ENCODE results near the gene CHKA. TPM values are rescaled to one million over a fixed set of nuclear protein-coding genes. Genes with fewer than 3 reads are reported as not detected.

Gene CHKA
- total and polyA plus RNA-seq, 2 experiments from 2014 or later = 37.1 to 94.4 TPM

DNA sequence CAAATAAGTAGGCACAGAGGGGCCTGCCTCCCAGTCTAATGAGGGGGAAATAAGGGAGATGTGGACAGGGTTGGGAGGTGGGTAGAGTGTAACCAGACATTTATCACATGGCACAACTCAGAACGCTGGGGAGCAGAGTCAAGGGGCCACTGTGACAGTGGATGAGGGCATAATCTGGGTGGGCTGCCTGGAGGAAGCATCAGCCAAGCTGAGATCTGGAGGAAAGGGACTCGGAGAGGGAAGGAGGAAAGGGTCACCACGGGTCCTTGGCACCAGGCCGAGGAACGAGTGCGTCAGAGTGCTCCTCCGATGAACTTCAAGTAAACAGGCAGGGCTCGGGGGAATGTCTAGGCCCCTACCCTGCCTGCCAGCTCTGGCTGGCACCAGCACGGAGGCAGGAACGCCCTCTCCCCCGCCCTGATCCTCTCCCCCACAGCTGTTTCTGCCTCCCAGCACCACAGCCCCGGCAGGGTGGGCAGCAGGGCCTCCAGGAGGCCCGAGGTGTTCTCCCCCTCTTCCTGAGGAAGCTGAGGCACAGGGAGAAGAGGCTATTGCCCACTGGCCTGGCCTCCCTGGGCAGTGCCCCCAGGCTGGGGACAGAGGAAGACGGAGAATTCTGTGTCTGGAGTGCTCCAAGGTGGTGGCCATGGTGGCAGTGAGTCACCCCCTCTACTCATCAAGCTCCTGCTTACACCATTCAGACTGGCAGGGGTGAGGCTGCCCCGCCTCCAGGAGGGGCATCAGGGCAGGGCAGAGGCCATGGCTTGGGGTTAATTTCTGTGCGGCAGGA lies 106.8 kb downstream of the CHKA start:
- no peak for ATAC-seq
- no peak for DNase-seq (ENCODE audit: low spot score)
- Mint-ChIP-seq H3K27me3 (ENCODE audit: insufficient read depth, low read depth, poor library complexity) (peaks cover 8% of the 10 kb centered on the region), H3K4me3 (no peak overlapping the region), H3K27ac (no peak overlapping the region), H3K4me1 (peaks cover 21% of the 10 kb centered on the region), H3K9me3 (no peaks in the 10 kb centered on the region), H3K36me3 (ENCODE audit: low read depth) (no peaks in the 10 kb centered on the region)
- H3K4me2 ChIP-seq = no peak overlapping the region
- no peak overlapping the region for H3K27ac ChIP-seq (ENCODE audit: low read depth)
- H3K9me2 ChIP-seq (ENCODE audit: insufficient read depth) = no peaks in the 10 kb centered on the region
- no peak overlapping the region for H2AFZ ChIP-seq
- no peaks in the 10 kb centered on the region for H4K20me1 ChIP-seq (replicated peaks; ENCODE audit: insufficient read depth)
- H3K4me1 ChIP-seq (ENCODE audit: insufficient read depth) = peaks cover 12% of the 10 kb centered on the region
- no peaks in the 10 kb centered on the region for H3K79me2 ChIP-seq (replicated peaks; ENCODE audit: insufficient read depth)
- TF ChIP-seq, protein P1, sequence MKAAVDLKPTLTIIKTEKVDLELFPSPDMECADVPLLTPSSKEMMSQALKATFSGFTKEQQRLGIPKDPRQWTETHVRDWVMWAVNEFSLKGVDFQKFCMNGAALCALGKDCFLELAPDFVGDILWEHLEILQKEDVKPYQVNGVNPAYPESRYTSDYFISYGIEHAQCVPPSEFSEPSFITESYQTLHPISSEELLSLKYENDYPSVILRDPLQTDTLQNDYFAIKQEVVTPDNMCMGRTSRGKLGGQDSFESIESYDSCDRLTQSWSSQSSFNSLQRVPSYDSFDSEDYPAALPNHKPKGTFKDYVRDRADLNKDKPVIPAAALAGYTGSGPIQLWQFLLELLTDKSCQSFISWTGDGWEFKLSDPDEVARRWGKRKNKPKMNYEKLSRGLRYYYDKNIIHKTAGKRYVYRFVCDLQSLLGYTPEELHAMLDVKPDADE (IDR thresholded peaks at IDR 0.05) = no peak
- no peak for TF ChIP-seq NANOG (IDR thresholded peaks at IDR 0.05; ENCODE audit: borderline replicate concordance)
- TF ChIP-seq ZNF331 (CRISPR knock-in tag; IDR thresholded peaks at IDR 0.05; ENCODE audit: low read depth) = no peak
- TF ChIP-seq, protein P2, sequence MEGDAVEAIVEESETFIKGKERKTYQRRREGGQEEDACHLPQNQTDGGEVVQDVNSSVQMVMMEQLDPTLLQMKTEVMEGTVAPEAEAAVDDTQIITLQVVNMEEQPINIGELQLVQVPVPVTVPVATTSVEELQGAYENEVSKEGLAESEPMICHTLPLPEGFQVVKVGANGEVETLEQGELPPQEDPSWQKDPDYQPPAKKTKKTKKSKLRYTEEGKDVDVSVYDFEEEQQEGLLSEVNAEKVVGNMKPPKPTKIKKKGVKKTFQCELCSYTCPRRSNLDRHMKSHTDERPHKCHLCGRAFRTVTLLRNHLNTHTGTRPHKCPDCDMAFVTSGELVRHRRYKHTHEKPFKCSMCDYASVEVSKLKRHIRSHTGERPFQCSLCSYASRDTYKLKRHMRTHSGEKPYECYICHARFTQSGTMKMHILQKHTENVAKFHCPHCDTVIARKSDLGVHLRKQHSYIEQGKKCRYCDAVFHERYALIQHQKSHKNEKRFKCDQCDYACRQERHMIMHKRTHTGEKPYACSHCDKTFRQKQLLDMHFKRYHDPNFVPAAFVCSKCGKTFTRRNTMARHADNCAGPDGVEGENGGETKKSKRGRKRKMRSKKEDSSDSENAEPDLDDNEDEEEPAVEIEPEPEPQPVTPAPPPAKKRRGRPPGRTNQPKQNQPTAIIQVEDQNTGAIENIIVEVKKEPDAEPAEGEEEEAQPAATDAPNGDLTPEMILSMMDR (conservative IDR thresholded peaks at IDR 0.05; ENCODE audit: low read depth in 2 of 2) = no peak
- TF ChIP-seq, protein P3, sequence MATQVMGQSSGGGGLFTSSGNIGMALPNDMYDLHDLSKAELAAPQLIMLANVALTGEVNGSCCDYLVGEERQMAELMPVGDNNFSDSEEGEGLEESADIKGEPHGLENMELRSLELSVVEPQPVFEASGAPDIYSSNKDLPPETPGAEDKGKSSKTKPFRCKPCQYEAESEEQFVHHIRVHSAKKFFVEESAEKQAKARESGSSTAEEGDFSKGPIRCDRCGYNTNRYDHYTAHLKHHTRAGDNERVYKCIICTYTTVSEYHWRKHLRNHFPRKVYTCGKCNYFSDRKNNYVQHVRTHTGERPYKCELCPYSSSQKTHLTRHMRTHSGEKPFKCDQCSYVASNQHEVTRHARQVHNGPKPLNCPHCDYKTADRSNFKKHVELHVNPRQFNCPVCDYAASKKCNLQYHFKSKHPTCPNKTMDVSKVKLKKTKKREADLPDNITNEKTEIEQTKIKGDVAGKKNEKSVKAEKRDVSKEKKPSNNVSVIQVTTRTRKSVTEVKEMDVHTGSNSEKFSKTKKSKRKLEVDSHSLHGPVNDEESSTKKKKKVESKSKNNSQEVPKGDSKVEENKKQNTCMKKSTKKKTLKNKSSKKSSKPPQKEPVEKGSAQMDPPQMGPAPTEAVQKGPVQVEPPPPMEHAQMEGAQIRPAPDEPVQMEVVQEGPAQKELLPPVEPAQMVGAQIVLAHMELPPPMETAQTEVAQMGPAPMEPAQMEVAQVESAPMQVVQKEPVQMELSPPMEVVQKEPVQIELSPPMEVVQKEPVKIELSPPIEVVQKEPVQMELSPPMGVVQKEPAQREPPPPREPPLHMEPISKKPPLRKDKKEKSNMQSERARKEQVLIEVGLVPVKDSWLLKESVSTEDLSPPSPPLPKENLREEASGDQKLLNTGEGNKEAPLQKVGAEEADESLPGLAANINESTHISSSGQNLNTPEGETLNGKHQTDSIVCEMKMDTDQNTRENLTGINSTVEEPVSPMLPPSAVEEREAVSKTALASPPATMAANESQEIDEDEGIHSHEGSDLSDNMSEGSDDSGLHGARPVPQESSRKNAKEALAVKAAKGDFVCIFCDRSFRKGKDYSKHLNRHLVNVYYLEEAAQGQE (IDR thresholded peaks at IDR 0.05; ENCODE audit: unreplicated experiment) = no peak
- TF ChIP-seq EZH2phosphoT487 (IDR thresholded peaks at IDR 0.05; ENCODE audit: unreplicated experiment) = no peak
- TF ChIP-seq JUNB (IDR thresholded peaks at IDR 0.05; ENCODE audit: unreplicated experiment) = no peak
- no peaks in the 10 kb centered on the region for H3K27me3 ChIP-seq (ENCODE audit: insufficient read depth)
- 0 out of 2 replicates have a peak, but pooled peaks cover 4% of the 10 kb centered on the region for H3F3A ChIP-seq (replicated peaks; ENCODE audit: low read depth)
- no peak overlapping the region for H3K4me3 ChIP-seq
- H3K36me3 ChIP-seq (ENCODE audit: insufficient read depth) = no peaks in the 10 kb centered on the region
